Body of pancreas (tissue), 4 donors: Measurements from ENCODE around the gene ANKDD1A.

ENCODE experiments used
- CTCF ChIP-seq, 7 experiments: fragments of 450-650 bp in 4 of 7; fragments of 200-600 bp in 3 of 7; sonication (generic) in 3 of 7; IDR thresholded peaks; one replicate each; pipeline ENCODE4 v1.5.1; 2016 to 2019; ENCODE audit warnings: antibody characterized with exemption in 7 of 7
- POLR2A ChIP-seq, 3 donors: fragments of 450-650 bp; IDR thresholded peaks; one replicate each; pipeline ENCODE4 v1.6.1; 2016; ENCODE audit warnings: antibody characterized with exemption in 3 of 3, mild to moderate bottlenecking in 2 of 3

GRCh38 chr15:64934023-64934422, 22.3 kb downstream of the ANKDD1A start:
- TF ChIP-seq CTCF (IDR thresholded peaks at IDR 0.05) (no peak), POLR2A (IDR thresholded peaks at IDR 0.05) (no peak)
